ENCODE data around the gene DMRTA2.

- TF ChIP-seq, protein P1, sequence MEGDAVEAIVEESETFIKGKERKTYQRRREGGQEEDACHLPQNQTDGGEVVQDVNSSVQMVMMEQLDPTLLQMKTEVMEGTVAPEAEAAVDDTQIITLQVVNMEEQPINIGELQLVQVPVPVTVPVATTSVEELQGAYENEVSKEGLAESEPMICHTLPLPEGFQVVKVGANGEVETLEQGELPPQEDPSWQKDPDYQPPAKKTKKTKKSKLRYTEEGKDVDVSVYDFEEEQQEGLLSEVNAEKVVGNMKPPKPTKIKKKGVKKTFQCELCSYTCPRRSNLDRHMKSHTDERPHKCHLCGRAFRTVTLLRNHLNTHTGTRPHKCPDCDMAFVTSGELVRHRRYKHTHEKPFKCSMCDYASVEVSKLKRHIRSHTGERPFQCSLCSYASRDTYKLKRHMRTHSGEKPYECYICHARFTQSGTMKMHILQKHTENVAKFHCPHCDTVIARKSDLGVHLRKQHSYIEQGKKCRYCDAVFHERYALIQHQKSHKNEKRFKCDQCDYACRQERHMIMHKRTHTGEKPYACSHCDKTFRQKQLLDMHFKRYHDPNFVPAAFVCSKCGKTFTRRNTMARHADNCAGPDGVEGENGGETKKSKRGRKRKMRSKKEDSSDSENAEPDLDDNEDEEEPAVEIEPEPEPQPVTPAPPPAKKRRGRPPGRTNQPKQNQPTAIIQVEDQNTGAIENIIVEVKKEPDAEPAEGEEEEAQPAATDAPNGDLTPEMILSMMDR (IDR thresholded peaks at IDR 0.05), result no peak
- TF ChIP-seq POLR2A (IDR thresholded peaks at IDR 0.05), result no peak
Measured at GRCh38 chr1:50450861-50451653, 27.8 kb upstream of the DMRTA2 start.
